Gastrocnemius medialis (tissue), 4 donors: ENCODE data around the gene DGKZ. TPM values are rescaled to one million over a fixed set of nuclear protein-coding genes. Genes with fewer than 3 reads are reported as not detected.

Source experiments
- ATAC-seq, 2 donors: fragments of 150-250 bp; one replicate each; pipeline ENCODE4 v1.9.1; 2016
- DNase-seq, 2 donors: peaks; one replicate each; pipeline ENCODE4 v3.0.0-alpha.2; 2019
- H3K27ac ChIP-seq, 4 donors: fragments of 200-600 bp; sonication (generic); 1 replicate in 1 of 4; 2 replicates in 3 of 4; pipeline ENCODE4 v1.5.1; 2016 to 2018; ENCODE audit warnings: mild to moderate bottlenecking in 2 of 4, moderate library complexity in 1 of 4
- H3K27me3 ChIP-seq, 3 donors: fragments of 200-600 bp; sonication (generic) in 2 of 3; 1 replicate in 1 of 3; 2 replicates in 2 of 3; pipeline versions ENCODE4 v1.5.1 to v1.6.0; 2016 to 2019; ENCODE audit warnings: mild to moderate bottlenecking in 1 of 3, moderate library complexity in 1 of 3
- H3K36me3 ChIP-seq, 2 donors: fragments of 200-600 bp; sonication (generic) in 1 of 2; one replicate each; pipeline ENCODE4 v1.5.1; 2017 to 2018
- H3K4me1 ChIP-seq, 2 donors: fragments of 200-600 bp; sonication (generic) in 1 of 2; one replicate each; pipeline ENCODE4 v1.5.1; 2016 to 2017; ENCODE audit warnings: mild to moderate bottlenecking in 2 of 2
- H3K4me3 ChIP-seq, 4 donors: fragments of 200-600 bp; sonication (generic) in 3 of 4; 1 replicate in 1 of 4; 2 replicates in 3 of 4; pipeline ENCODE4 v1.5.1; 2016 to 2019; ENCODE audit warnings: mild to moderate bottlenecking in 2 of 4
- H3K9me3 ChIP-seq, 3 donors: fragments of 200-600 bp; sonication (generic) in 2 of 3; 1 replicate in 1 of 3; 2 replicates in 2 of 3; pipeline ENCODE4 v1.5.1; 2016 to 2019
- CTCF ChIP-seq, 5 experiments: fragments of 450-650 bp in 3 of 5; fragments of 200-600 bp in 2 of 5; sonication (generic) in 2 of 5; IDR thresholded peaks in 4 of 5; conservative IDR thresholded peaks in 1 of 5; 1 replicate in 4 of 5; 2 replicates in 1 of 5; pipeline ENCODE4 v1.5.1; 2016 to 2019; ENCODE audit warnings: antibody characterized with exemption in 5 of 5, mild to moderate bottlenecking in 3 of 5, moderate library complexity in 3 of 5
- POLR2A ChIP-seq, 2 donors: fragments of 450-650 bp; IDR thresholded peaks; one replicate each; pipeline ENCODE4 v1.6.1; 2017; ENCODE audit warnings: antibody characterized with exemption in 2 of 2, mild to moderate bottlenecking in 2 of 2, moderate library complexity in 2 of 2
- in situ Hi-C, 4 donors: fragments of 200-750 bp; cut with MboI; loops; one replicate each; pipeline versions ENCODE4 v1.15.0 to v1.8.0; 2017; ENCODE audit warnings: low sequenced_read_pairs in 4 of 4
- intact Hi-C: fragments of 100-400 bp; cut with DNase I; formaldehyde crosslinking; loops from one replicate; pipeline ENCODE4 v1.15.1; 2023; ENCODE audit warnings: low total_unique reads
- total RNA-seq, 4 donors: library from RNA; depleted of rRNA; stranded (reverse); fragments of >200 nt; gene quantifications; one replicate each; pipeline versions ENCODE4 v1.1.0 to v1.2.3, GENCODE V29; 2016

Gene DGKZ
- total RNA-seq, 4 donors from 2014 or later = 127 to 155 (median 131) TPM

- ATAC-seq (no peak), DNase-seq (no peak)
- intact Hi-C loops (no loop called here), in situ Hi-C loops (loop anchor here in 1 of 4 donors (25.0 kb wide), 1 partner anchor 360 kb away; no protein-coding TSS in a partner anchor)
- H3K27me3 ChIP-seq = no peaks in the 10 kb centered on the region
- H3K9me3 ChIP-seq = no peaks in the 10 kb centered on the region
- H3K36me3 ChIP-seq = no peaks in the 10 kb centered on the region
- no peaks in the 10 kb centered on the region for H3K4me1 ChIP-seq
- no peak overlapping the region for H3K4me3 ChIP-seq
- H3K27ac ChIP-seq = no peak overlapping the region
- TF ChIP-seq CTCF (IDR thresholded peaks at IDR 0.05 in 4 of 5, conservative IDR thresholded peaks at IDR 0.05 in 1 of 5) = no peak
- no peak for TF ChIP-seq POLR2A (IDR thresholded peaks at IDR 0.05)
These were observed 24.5 kb upstream of the DGKZ start for GRCh38 chr11:46322759-46323158.

- intact Hi-C loops = no loop called here
- no peak for ATAC-seq
These were observed 20.3 kb upstream of the DGKZ start for GRCh38 chr11:46326813-46327416.

GRCh38 chr11:46327829-46328228 lies 19.4 kb upstream of the DGKZ start:
- in situ Hi-C loops (no loop called here), intact Hi-C loops (no loop called here)
- no peak for DNase-seq
- H3K27ac ChIP-seq = no peak overlapping the region
- TF ChIP-seq CTCF (IDR thresholded peaks at IDR 0.05 in 4 of 5, conservative IDR thresholded peaks at IDR 0.05 in 1 of 5) (no peak), POLR2A (IDR thresholded peaks at IDR 0.05) (no peak)
- no peaks in the 10 kb centered on the region for H3K9me3 ChIP-seq
- H3K27me3 ChIP-seq = peaks cover 21 to 34% (median 23%) of the 10 kb centered on the region in 3 donors
- H3K36me3 ChIP-seq = no peaks in the 10 kb centered on the region
- H3K4me3 ChIP-seq = no peak overlapping the region
- no peaks in the 10 kb centered on the region for H3K4me1 ChIP-seq
- no peak for ATAC-seq

More at GRCh38 chr11:46326813-46327416, 20.3 kb upstream of the DGKZ start:
- TF ChIP-seq POLR2A (IDR thresholded peaks at IDR 0.05) = no peak
- TF ChIP-seq CTCF (IDR thresholded peaks at IDR 0.05 in 4 of 5, conservative IDR thresholded peaks at IDR 0.05 in 1 of 5) = no peak
- no peaks in the 10 kb centered on the region for H3K9me3 ChIP-seq
- no peaks in the 10 kb centered on the region for H3K36me3 ChIP-seq
- no peak overlapping the region for H3K27ac ChIP-seq
- no peak for DNase-seq
- H3K4me3 ChIP-seq = no peak overlapping the region
- in situ Hi-C loops = no loop called here
- peaks cover 13 to 25% (median 17%) of the 10 kb centered on the region in 3 donors for H3K27me3 ChIP-seq
- H3K4me1 ChIP-seq = no peaks in the 10 kb centered on the region

GRCh38 chr11:46330154-46330553 lies 17.1 kb upstream of the DGKZ start:
- DNase-seq (no peak), ATAC-seq (no peak)
- in situ Hi-C loops (no loop called here), intact Hi-C loops (no loop called here)
- no peaks in the 10 kb centered on the region for H3K9me3 ChIP-seq
- H3K4me3 ChIP-seq = no peak overlapping the region
- no peak overlapping the region for H3K27ac ChIP-seq
- TF ChIP-seq POLR2A (IDR thresholded peaks at IDR 0.05) (no peak), CTCF (IDR thresholded peaks at IDR 0.05 in 4 of 5, conservative IDR thresholded peaks at IDR 0.05 in 1 of 5) (no peak)
- H3K36me3 ChIP-seq = no peaks in the 10 kb centered on the region
- H3K4me1 ChIP-seq = peaks cover 0 to 7% of the 10 kb centered on the region in 2 donors
- peaks cover 30 to 51% (median 40%) of the 10 kb centered on the region in 3 donors for H3K27me3 ChIP-seq
